Measurements from ENCODE around the gene KRTAP19-2. TPM values are rescaled to one million over a fixed set of nuclear protein-coding genes. Genes with fewer than 3 reads are reported as not detected.

KRTAP19-2 gene
- total RNA-seq, 4 donors from 2014 or later: not detected

DNA sequence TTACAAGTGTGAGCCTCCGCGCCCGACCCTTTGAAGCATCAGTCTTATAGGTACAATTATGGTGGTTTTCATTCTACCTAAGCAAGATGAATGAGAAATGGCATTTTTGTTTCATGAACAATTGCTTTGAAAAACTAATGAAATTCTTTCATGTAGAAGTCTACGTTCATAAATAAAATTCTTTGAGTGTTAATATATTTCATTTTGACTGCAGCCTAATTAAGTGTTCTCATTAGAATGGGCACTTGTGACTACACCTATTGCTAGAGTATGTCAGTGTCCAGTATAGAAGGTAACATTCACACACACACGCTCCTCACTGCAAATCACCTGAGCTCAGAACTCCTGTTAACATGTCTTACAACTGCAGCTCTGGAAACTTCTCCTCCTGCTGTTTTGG, 47.3 kb downstream of the KRTAP19-2 start, which contains the start of gene KRTAP15-1:
Gene KRTAP15-1 (plus strand): TSS at position 301 of the 400 bp plus-strand sequence. CDS start 53 bp downstream, at position 354.
- no peaks in the 10 kb centered on the region for H3K9me3 ChIP-seq
- TF ChIP-seq EP300 (IDR thresholded peaks at IDR 0.05) (no peak), POLR2A (IDR thresholded peaks at IDR 0.05; ENCODE audit: low read depth) (no peak), POLR2AphosphoS5 (IDR thresholded peaks at IDR 0.05) (no peak)
- TF ChIP-seq, protein P1, sequence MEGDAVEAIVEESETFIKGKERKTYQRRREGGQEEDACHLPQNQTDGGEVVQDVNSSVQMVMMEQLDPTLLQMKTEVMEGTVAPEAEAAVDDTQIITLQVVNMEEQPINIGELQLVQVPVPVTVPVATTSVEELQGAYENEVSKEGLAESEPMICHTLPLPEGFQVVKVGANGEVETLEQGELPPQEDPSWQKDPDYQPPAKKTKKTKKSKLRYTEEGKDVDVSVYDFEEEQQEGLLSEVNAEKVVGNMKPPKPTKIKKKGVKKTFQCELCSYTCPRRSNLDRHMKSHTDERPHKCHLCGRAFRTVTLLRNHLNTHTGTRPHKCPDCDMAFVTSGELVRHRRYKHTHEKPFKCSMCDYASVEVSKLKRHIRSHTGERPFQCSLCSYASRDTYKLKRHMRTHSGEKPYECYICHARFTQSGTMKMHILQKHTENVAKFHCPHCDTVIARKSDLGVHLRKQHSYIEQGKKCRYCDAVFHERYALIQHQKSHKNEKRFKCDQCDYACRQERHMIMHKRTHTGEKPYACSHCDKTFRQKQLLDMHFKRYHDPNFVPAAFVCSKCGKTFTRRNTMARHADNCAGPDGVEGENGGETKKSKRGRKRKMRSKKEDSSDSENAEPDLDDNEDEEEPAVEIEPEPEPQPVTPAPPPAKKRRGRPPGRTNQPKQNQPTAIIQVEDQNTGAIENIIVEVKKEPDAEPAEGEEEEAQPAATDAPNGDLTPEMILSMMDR (IDR thresholded peaks at IDR 0.05): no peak
- 95% methylated on average over 5 of the region's 5 CpGs for WGBS
- no peaks in the 10 kb centered on the region for H3K36me3 ChIP-seq
- intact Hi-C loops (cut with DNase I): no loop called here
- H3K27ac ChIP-seq (replicated peaks in 1 of 4): no peak within 1 kb of the TSS
- H3K4me1 ChIP-seq: no peaks in the 10 kb centered on the region
- no peak within 1 kb of the TSS for H3K4me3 ChIP-seq
- H3K27me3 ChIP-seq: no peaks in the 10 kb centered on the region
- no peak for DNase-seq (ENCODE audit: extremely low spot score)

Small RNA genes within 50 kb of the gene (small RNA-seq; reads per million reads assigned to genes)
- 0 reads per million in 3 donors for gene AP000567.1
- 0 reads per million in 3 donors for gene KRTAP19-10P
- gene KRTAP19-11P: 0 reads per million in 3 donors
- 0 reads per million in 3 donors for gene KRTAP19-9P

Other genes with a start within 250 kb of the KRTAP19-2 start
- gene KRTAP24-1, start 204.5 kb downstream of the KRTAP19-2 start, total RNA-seq: not detected
- gene KRTAP25-1, start 197.9 kb downstream of the KRTAP19-2 start, total RNA-seq: not detected
- gene KRTAP26-1, start 167.1 kb downstream of the KRTAP19-2 start, total RNA-seq: not detected
- not detected for gene KRTAP27-1, start 149.7 kb downstream of the KRTAP19-2 start, total RNA-seq
- gene KRTAP23-1, start 138.8 kb downstream of the KRTAP19-2 start, total RNA-seq: not detected
- gene KRTAP13-2, start 115.2 kb downstream of the KRTAP19-2 start, total RNA-seq: not detected
- not detected for gene KRTAP13-1, start 91.4 kb downstream of the KRTAP19-2 start, total RNA-seq
- not detected for gene KRTAP13-3, start 61.5 kb downstream of the KRTAP19-2 start, total RNA-seq
- gene KRTAP13-4, start 57.2 kb downstream of the KRTAP19-2 start, total RNA-seq: not detected
- not detected for gene KRTAP15-1, start 47.2 kb downstream of the KRTAP19-2 start, total RNA-seq
- not detected for gene KRTAP19-1, start 7.1 kb downstream of the KRTAP19-2 start, total RNA-seq
- not detected for gene KRTAP19-3, start 4.6 kb upstream of the KRTAP19-2 start, total RNA-seq
- not detected for gene KRTAP19-4, start 9.7 kb upstream of the KRTAP19-2 start, total RNA-seq
- not detected for gene KRTAP19-5, start 14.7 kb upstream of the KRTAP19-2 start, total RNA-seq
- not detected for gene KRTAP19-6, start 54.4 kb upstream of the KRTAP19-2 start, total RNA-seq
- not detected for gene KRTAP19-7, start 73.9 kb upstream of the KRTAP19-2 start, total RNA-seq
- not detected for gene KRTAP22-2, start 103.0 kb upstream of the KRTAP19-2 start, total RNA-seq
- not detected for gene KRTAP6-3, start 105.0 kb upstream of the KRTAP19-2 start, total RNA-seq
- not detected for gene KRTAP6-2, start 111.5 kb upstream of the KRTAP19-2 start, total RNA-seq
- not detected for gene KRTAP22-1, start 113.7 kb upstream of the KRTAP19-2 start, total RNA-seq
- gene KRTAP6-1, start 126.5 kb upstream of the KRTAP19-2 start, total RNA-seq: not detected
- not detected for gene KRTAP20-1, start 129.0 kb upstream of the KRTAP19-2 start, total RNA-seq
- not detected for gene KRTAP20-4, start 133.2 kb upstream of the KRTAP19-2 start, total RNA-seq
- gene KRTAP20-2, start 147.8 kb upstream of the KRTAP19-2 start, total RNA-seq: not detected
- gene KRTAP20-3, start 155.4 kb upstream of the KRTAP19-2 start, total RNA-seq: not detected
- not detected for gene KRTAP21-3, start 231.3 kb upstream of the KRTAP19-2 start, total RNA-seq